ENCODE measurements around the gene NFU1. TPM values are rescaled to one million over a fixed set of nuclear protein-coding genes. Genes with fewer than 3 reads are reported as not detected.

NFU1 gene
- total RNA-seq, 4 donors from 2014 or later = 45.4 to 74.8 (median 48.8) TPM

DNA sequence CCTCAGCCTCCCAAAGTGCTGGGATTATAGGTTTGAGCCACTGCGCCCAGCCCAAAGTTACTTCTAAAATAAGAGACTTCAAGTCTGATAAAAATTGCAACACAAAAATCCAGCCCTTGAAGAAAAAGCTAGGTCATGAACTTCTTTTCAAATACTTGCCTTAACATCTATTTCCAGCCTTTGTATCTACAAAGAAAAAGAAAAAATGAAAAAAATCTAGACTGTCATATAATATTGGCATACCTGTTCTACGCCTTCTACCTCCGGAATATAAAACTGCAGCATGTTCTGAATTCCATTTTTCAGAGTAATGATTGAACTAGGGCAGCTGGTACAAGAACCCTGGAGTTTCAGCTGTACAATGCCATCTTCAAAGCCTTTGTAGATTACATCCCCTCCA lies 37.1 kb downstream of the NFU1 start:
- Histone ChIP-seq H3K4me1 (peaks cover 0 to 4% (median 0%) of the 10 kb centered on the region in 4 donors), H3K36me3 (peaks cover 55 to 83% (median 68%) of the 10 kb centered on the region in 4 donors), H3K27ac (replicated peaks in 1 of 4) (no peak overlapping the region), H3K4me3 (no peak overlapping the region), H3K9me3 (no peaks in the 10 kb centered on the region), H3K27me3 (no peaks in the 10 kb centered on the region)
- no peak for DNase-seq (ENCODE audit: extremely low spot score)
- intact Hi-C loops (cut with DNase I) = no loop called here
- 98% methylated on average over 3 of the region's 3 CpGs for whole genome bisulfite sequencing
- TF ChIP-seq POLR2AphosphoS5 (IDR thresholded peaks at IDR 0.05) (no peak), POLR2A (IDR thresholded peaks at IDR 0.05; ENCODE audit: low read depth) (no peak), EP300 (IDR thresholded peaks at IDR 0.05) (no peak)
- TF ChIP-seq, protein P1, sequence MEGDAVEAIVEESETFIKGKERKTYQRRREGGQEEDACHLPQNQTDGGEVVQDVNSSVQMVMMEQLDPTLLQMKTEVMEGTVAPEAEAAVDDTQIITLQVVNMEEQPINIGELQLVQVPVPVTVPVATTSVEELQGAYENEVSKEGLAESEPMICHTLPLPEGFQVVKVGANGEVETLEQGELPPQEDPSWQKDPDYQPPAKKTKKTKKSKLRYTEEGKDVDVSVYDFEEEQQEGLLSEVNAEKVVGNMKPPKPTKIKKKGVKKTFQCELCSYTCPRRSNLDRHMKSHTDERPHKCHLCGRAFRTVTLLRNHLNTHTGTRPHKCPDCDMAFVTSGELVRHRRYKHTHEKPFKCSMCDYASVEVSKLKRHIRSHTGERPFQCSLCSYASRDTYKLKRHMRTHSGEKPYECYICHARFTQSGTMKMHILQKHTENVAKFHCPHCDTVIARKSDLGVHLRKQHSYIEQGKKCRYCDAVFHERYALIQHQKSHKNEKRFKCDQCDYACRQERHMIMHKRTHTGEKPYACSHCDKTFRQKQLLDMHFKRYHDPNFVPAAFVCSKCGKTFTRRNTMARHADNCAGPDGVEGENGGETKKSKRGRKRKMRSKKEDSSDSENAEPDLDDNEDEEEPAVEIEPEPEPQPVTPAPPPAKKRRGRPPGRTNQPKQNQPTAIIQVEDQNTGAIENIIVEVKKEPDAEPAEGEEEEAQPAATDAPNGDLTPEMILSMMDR (IDR thresholded peaks at IDR 0.05) = no peak

GRCh38 chr2:69397234-69397633 lies 40.0 kb downstream of the NFU1 start:
- DNase-seq (ENCODE audit: extremely low spot score) = no peak
- intact Hi-C loops (cut with DNase I) = no loop called here
- no peaks in the 10 kb centered on the region for H3K9me3 ChIP-seq
- no peak overlapping the region for H3K4me3 ChIP-seq
- H3K27ac ChIP-seq (replicated peaks in 1 of 4) = no peak overlapping the region
- no peaks in the 10 kb centered on the region for H3K27me3 ChIP-seq
- peaks cover 38 to 77% (median 55%) of the 10 kb centered on the region in 4 donors for H3K36me3 ChIP-seq
- TF ChIP-seq EP300 (IDR thresholded peaks at IDR 0.05) = no peak
- H3K4me1 ChIP-seq = peaks cover 0 to 4% (median 0%) of the 10 kb centered on the region in 4 donors

- 21% methylated on average over 1 of the region's 1 CpG for WGBS
- Histone ChIP-seq H3K4me1 (peaks cover 0 to 4% (median 0%) of the 10 kb centered on the region in 4 donors), H3K9me3 (no peaks in the 10 kb centered on the region), H3K4me3 (no peak overlapping the region), H3K36me3 (peaks cover 36 to 70% (median 44%) of the 10 kb centered on the region in 4 donors), H3K27ac (replicated peaks in 1 of 4) (no peak overlapping the region), H3K27me3 (no peaks in the 10 kb centered on the region)
- no peak for TF ChIP-seq POLR2A (IDR thresholded peaks at IDR 0.05; ENCODE audit: low read depth)
- TF ChIP-seq, protein P1 (IDR thresholded peaks at IDR 0.05) = no peak
- no peak for TF ChIP-seq POLR2AphosphoS5 (IDR thresholded peaks at IDR 0.05)
- no peak for DNase-seq (ENCODE audit: extremely low spot score)
- intact Hi-C loops (cut with DNase I) = no loop called here
Observed at GRCh38 chr2:69395866-69396265, 41.4 kb downstream of the NFU1 start.

GRCh38 chr2:69393963-69394362 lies 43.3 kb downstream of the NFU1 start:
- no peak for DNase-seq (ENCODE audit: extremely low spot score)
- no peak overlapping the region for H3K4me3 ChIP-seq
- no peaks in the 10 kb centered on the region for H3K9me3 ChIP-seq
- no peaks in the 10 kb centered on the region for H3K27me3 ChIP-seq
- H3K4me1 ChIP-seq = peaks cover 0 to 4% (median 0%) of the 10 kb centered on the region in 4 donors
- no peak for TF ChIP-seq EP300 (IDR thresholded peaks at IDR 0.05)
- no peak for TF ChIP-seq POLR2AphosphoS5 (IDR thresholded peaks at IDR 0.05)
- TF ChIP-seq, protein P1 (IDR thresholded peaks at IDR 0.05) = no peak
- no peak overlapping the region for H3K27ac ChIP-seq (replicated peaks in 1 of 4)
- intact Hi-C loops (cut with DNase I) = no loop called here
- peaks cover 18 to 52% (median 31%) of the 10 kb centered on the region in 4 donors for H3K36me3 ChIP-seq

- Histone ChIP-seq H3K4me3 (no peak overlapping the region), H3K36me3 (peaks cover 8 to 27% (median 15%) of the 10 kb centered on the region in 4 donors), H3K4me1 (peaks cover 12 to 22% (median 18%) of the 10 kb centered on the region in 4 donors), H3K27ac (replicated peaks in 1 of 4) (no peak overlapping the region), H3K27me3 (no peaks in the 10 kb centered on the region), H3K9me3 (no peaks in the 10 kb centered on the region)
- intact Hi-C loops (cut with DNase I) = no loop called here
- DNase-seq (ENCODE audit: extremely low spot score) = no peak
- no peak for TF ChIP-seq POLR2AphosphoS5 (IDR thresholded peaks at IDR 0.05)
- no peak for TF ChIP-seq EP300 (IDR thresholded peaks at IDR 0.05)
- TF ChIP-seq, protein P1 (IDR thresholded peaks at IDR 0.05) = no peak
- TF ChIP-seq POLR2A (IDR thresholded peaks at IDR 0.05; ENCODE audit: low read depth) = no peak
- 78% methylated on average over 3 of the region's 3 CpGs for WGBS
Observed at GRCh38 chr2:69390471-69390870, 46.8 kb downstream of the NFU1 start.
